Activated CD4-positive, alpha-beta T cell treated with anti-CD3 and anti-CD28 coated beads, Interleukin-2, amount 50 U/mL, for 4 hours (primary cell): ENCODE measurements around the gene ZBTB44.
"Not testable (repeated sequence)": the region's sequence is repeated elsewhere in the genome, so short reads cannot be mapped to it uniquely, and the experiment has no call there.

ENCODE experiments used
- DNase-seq, 2 experiments: peaks; one replicate each; pipeline ENCODE4 v3.0.0-alpha.2; 2020

The ZBTB44 gene

GRCh38 chr11:130246270-130246669 is 68.4 kb downstream of the ZBTB44 start:
- no peak for DNase-seq

- DNase-seq: not testable (repeated sequence)
Observed at GRCh38 chr11:130245375-130245774, 69.3 kb downstream of the ZBTB44 start.

GRCh38 chr11:130244848-130245247 is 69.9 kb downstream of the ZBTB44 start:
- no peak for DNase-seq

- no peak for DNase-seq
Observed at GRCh38 chr11:130243816-130244215, 70.9 kb downstream of the ZBTB44 start.

DNA sequence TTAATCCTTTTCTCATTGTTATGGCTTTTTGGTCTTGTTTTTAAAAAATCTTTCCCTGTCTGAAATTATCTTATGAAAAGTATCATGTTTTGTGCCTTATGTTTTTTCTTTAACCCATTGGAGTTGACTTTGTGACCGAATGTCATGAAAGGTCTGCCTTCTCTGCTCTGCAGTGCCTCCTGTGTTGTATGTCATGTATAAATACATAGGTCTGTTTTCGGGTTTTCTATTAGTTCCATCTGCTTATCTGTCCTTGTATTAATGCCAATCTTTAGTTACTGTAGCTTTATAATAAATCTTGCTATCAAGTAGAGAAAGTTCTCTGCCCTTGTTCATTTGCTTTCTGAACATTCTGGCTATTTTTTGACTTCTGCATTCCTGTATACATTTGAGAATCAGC is 73.0 kb downstream of the ZBTB44 start:
- no peak for DNase-seq

- no peak for DNase-seq
Observed at GRCh38 chr11:130237282-130238006, 77.3 kb downstream of the ZBTB44 start.

- DNase-seq: no peak
Observed at GRCh38 chr11:130234315-130234714, 80.4 kb downstream of the ZBTB44 start.

DNA sequence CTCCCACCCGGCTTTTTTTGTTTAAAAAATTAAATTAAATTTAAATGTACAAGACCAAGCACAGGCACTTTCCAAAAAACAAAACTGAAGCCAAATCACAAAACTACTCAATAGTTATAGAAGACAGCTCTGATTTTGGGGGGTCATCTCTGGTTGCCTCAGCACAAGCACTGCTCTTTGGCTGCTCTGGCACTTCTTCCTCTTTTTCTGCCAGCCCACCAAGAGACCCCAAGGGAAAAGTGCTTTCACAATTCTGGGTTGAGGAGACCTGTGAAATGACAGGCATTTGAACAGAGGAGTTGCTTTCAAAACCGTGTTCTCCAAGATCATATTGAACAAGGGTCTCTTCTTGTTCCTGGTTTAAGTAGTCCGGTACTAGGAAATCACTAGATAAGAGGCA is 80.8 kb downstream of the ZBTB44 start:
- DNase-seq: not testable (repeated sequence)

GRCh38 chr11:130233486-130233885 is 81.2 kb downstream of the ZBTB44 start:
- not testable (repeated sequence) for DNase-seq

- DNase-seq: no peak
Observed at GRCh38 chr11:130227373-130227772, 87.3 kb downstream of the ZBTB44 start.

- no peak for DNase-seq
Observed at GRCh38 chr11:130223291-130223971, 91.3 kb downstream of the ZBTB44 start.

DNA sequence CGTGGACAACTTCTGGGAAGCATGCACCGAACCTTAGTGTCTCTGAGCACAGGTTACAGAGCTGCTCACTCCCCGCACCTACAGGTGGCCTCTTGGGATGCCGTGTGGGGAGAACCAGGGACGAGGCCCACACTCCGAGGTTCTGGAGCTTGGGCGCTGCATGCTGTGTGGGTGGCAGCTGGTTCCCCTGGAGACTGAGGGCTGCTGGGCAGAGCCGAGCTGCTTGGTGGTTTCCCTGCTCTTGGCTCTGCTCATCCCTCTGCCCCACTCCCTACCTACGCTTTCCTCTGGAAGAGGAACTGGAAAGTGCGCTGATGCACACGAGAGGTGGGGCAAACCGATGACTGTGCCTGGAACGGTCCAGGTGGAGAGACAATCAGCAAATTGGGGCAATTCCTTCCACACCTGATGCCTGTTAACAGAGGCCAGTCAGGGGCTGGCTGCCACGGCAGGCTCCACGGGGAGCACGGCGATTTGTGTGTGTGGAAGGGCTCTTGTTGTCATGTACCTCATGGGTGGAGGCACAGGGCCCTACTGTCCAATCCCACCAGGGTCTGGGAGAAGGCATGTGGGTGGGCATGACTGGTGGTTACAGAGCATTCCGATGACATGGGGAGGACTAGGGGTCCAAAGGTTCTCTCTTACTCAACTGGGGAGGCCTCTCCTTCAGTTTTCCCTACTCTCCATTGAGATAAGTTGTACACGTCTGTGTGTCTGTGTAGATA is 94.2 kb downstream of the ZBTB44 start:
- no peak for DNase-seq

DNA sequence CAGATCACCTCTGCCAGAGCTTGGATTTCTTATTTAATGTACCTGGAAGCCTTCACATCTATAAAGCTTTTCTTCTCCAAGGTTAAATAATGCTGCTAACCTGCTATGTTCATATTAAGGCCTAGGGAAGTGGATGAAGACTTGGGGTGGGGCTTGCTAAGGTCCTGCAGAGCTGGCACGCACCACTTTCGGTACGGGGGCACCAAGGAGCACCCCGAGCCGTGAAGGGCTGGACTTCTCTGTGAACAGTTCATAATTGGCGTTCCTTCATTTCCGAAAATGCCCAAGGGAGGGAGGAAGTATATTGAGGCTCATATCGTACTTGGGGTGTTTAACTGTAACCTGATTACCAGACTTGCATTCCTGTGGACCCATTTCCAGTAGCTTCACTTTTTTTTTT is 95.6 kb downstream of the ZBTB44 start:
- no peak for DNase-seq

DNA sequence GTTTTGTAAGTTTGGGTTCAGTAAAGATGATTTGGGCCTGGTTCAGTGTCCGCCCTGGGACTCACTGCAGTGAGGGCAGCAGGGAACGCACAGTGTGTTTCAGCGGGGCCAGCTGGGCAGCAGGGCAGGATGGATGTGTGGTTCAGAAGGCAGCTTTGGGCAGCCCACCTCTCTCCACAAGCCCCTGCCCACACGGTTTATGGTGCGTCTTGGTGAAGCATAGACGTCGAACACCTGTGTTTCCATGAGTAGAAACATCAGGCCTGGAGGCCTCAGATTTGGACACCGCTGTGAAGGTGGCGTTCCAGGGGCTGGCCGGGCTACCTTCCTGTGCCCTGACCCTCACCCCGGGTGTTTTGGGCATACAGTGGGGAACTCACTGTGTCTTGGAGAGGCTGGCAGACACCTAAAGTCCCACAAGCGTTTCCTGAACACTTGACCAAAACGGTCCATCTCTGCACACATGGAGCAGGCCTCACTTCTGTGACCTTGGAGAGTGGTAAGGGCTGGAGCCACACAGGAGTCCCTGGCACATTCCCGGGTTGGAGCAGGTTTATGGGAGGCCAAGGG is 96.1 kb downstream of the ZBTB44 start:
- DNase-seq: no peak

DNA sequence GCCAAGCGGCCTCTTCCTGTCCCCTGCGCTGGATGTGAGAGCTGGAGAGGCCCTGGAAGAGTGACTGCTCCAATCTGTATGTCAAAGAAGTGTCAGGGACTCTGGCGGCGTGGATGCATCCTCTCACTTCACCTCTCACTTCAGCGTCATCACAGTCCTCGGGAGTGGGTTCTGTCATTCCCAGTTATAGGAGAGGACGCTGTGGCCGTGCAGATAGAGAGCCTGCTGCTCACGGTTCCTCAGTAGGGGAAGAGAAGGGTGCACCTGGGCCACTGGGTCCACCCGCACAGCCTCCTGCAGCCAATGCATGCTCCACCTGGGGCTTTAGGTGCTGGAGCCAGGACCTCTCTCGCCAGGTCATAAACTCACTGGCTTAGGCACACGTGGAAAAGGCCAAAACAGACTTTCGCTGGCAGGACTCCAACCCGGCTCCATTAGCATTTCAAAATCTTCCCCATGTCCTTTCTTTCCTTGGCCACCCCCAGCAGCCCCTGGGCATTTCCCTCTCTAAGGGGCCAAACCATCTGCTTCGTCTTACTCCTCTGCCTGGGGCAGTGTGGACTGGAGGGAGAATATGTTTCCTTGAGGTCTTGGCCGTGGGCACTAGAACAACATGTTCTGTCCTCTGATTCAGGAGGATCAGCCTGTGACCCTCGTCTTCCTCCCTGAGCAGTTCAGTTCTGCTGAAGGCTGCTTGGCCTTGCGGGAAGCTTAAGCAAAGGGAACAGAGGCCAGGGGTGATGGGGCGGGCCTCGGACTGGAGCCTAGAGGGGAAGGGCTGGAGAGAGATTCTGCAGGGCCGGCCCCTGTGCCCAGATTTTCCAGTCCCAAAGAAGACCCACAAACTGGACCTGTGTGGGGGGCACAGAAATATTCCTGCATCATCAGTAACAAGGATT is 97.3 kb downstream of the ZBTB44 start:
- DNase-seq: no peak

GRCh38 chr11:130216591-130217132 is 98.1 kb downstream of the ZBTB44 start:
- no peak for DNase-seq

GRCh38 chr11:130216221-130216550 is 98.5 kb downstream of the ZBTB44 start:
- no peak for DNase-seq

DNA sequence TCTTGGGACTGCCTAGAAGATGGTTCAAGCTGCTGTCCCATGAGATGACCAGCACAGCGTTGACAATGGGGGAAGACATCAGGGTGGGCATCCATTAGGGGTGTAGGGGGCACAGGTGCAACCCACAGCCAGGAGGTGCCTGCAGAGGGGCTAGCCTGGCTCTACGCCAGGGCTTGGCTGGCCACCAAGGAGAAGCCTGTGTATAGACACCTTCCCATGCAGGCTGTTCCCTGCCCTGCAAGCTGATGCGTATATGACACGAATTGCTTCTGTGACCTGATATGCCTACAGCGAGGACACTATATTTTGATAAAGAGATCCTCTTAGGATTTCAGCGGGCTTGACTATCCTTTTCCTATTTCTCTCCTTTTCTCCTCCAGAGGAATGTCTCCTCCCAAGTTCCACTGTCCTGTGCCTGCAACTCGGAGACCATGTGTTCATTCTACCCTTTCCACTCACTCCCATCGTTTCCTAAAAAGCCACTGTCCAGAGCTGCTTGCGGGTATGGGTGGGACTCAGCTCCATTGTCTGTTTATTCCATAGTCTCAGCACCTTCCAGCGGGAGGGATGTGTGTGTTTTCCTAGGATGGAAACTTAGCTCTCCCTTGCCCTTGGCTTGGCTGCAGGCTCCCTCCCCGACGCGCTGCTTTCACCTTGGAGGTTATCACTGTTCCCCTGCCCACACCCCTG is 99.0 kb downstream of the ZBTB44 start:
- DNase-seq: no peak

- no peak for DNase-seq
Observed at GRCh38 chr11:130214861-130215530, 99.7 kb downstream of the ZBTB44 start.

DNA sequence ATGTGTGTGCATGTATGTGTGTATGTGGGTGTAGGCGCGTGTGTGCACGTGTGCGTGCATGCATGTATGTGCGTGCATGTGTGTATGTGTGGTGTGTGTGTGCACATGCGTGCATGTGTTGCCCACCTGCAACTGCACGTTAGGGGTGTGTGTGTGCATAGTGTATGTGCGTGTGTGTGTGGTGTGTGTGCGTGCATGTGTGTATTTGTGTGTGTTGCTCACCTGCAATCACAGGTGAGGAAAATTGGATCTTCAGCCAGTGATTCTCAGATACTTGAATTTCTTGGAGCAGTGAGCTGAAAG is 100.8 kb downstream of the ZBTB44 start:
- no peak for DNase-seq
